ENCODE measurements around the gene MINAR1. TPM values are rescaled to one million over a fixed set of nuclear protein-coding genes. Genes with fewer than 3 reads are reported as not detected.
"Not testable (repeated sequence)": the region's sequence is repeated elsewhere in the genome, so short reads cannot be mapped to it uniquely, and the experiment has no call there.

The MINAR1 gene
- total RNA-seq, 2 donors from 2014 or later = 0.77 to 0.93 TPM

DNA sequence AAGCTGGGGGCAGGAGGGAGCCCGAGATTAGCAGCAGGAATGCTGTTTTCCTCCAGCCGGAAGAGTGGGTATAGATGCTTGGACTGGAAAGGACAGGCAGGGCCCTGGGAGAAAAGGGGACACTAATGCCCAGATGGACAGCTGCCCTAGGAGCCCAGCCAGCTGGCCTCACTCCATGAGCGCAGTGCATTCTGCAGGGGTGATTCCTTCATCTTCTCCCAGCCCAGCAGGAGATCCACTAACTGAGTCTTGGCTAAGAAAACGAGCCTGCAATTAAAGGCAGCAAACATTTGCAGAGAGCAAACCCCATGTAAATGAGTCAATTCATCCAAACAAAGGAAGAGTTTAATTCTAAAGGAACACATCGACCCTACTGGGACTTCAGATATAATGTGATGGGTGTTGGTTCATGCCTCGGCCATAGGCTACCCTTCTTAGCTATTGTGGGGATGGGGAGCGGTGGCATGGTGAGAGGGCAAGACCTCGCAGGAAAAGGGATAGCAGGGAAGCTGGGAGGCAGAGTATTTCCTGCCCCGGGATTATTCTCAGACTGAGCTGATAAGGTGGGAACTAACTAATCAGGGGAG, 13.3 kb upstream of the MINAR1 start:
- Mint-ChIP-seq H3K36me3 (ENCODE audit: low read depth) (no peaks in the 10 kb centered on the region), H3K4me3 (no peak overlapping the region), H3K27me3 (peaks cover 7% of the 10 kb centered on the region), H3K9me3 (no peaks in the 10 kb centered on the region), H3K27ac (no peak overlapping the region), H3K4me1 (no peaks in the 10 kb centered on the region)
- no peak for ATAC-seq (replicated peaks)

DNA sequence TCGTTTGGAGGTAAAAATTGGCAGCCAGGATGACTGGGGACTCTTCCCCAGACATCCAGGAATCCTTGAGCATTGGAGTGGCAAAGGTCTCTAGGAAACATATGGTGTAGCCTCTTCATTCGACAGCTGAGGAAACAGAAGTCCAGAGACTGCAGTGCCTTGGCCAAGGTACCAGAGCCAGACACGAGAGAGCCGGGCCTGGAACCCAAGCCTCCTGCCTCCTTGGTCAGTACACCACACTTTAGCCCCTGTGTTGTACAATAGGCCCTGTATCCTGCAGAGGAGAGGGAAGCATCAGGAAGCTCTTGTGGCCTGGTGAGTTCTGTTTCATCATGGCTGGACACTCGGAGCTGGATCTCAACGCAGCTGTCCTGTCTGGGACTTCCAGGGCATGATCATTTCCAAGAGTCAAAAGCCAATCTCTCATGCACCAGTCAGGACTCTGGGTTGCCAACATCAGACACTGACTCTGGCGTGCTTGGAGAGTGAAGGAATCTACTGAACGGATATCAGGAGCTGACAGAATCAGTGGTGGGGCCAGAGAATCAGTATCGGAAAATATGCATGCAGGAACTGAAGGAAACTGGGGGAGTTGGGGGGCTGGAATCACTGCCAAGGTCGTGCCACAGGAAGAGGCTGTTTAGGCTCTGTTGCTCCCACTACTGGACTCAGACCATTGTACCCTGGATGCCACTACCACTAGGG, 6.4 kb upstream of the MINAR1 start:
- Mint-ChIP-seq H3K4me1 (no peaks in the 10 kb centered on the region), H3K27ac (no peak overlapping the region), H3K36me3 (ENCODE audit: low read depth) (no peaks in the 10 kb centered on the region), H3K27me3 (peaks cover 45% of the 10 kb centered on the region), H3K4me3 (no peak overlapping the region), H3K9me3 (no peaks in the 10 kb centered on the region)
- no peak for ATAC-seq (replicated peaks)

- not testable (repeated sequence) for ATAC-seq (replicated peaks); H3K4me3 Mint-ChIP-seq; H3K36me3 Mint-ChIP-seq (ENCODE audit: low read depth); H3K9me3 Mint-ChIP-seq; H3K27ac Mint-ChIP-seq; H3K4me1 Mint-ChIP-seq
- peaks cover 46% of the 10 kb centered on the region for H3K27me3 Mint-ChIP-seq
Measured at GRCh38 chr15:79426899-79427298, 5.2 kb upstream of the MINAR1 start.

- H3K9me3 Mint-ChIP-seq = no peaks in the 10 kb centered on the region
- no peaks in the 10 kb centered on the region for H3K36me3 Mint-ChIP-seq (ENCODE audit: low read depth)
- H3K4me3 Mint-ChIP-seq = no peak overlapping the region
- H3K27me3 Mint-ChIP-seq = peaks cover 48% of the 10 kb centered on the region
- ATAC-seq (replicated peaks) = no peak
- H3K4me1 Mint-ChIP-seq = no peaks in the 10 kb centered on the region
- no peak overlapping the region for H3K27ac Mint-ChIP-seq
Measured at GRCh38 chr15:79427781-79428598, 4.1 kb upstream of the MINAR1 start.

GRCh38 chr15:79430901-79431635, 1.1 kb upstream of the MINAR1 start:
- Mint-ChIP-seq H3K4me1 (no peaks in the 10 kb centered on the region), H3K27me3 (peaks cover 55% of the 10 kb centered on the region)

GRCh38 chr15:79432345-79433275, 474 bp downstream of the MINAR1 start:
- H3K4me3 Mint-ChIP-seq = no peak overlapping the region

More at GRCh38 chr15:79430901-79431635, 1.1 kb upstream of the MINAR1 start:
- Mint-ChIP-seq H3K9me3 (no peaks in the 10 kb centered on the region), H3K36me3 (ENCODE audit: low read depth) (no peaks in the 10 kb centered on the region), H3K4me3 (peak overlapping the region; percentile 37), H3K27ac (no peak overlapping the region)
- ATAC-seq (replicated peaks) = no peak

DNA sequence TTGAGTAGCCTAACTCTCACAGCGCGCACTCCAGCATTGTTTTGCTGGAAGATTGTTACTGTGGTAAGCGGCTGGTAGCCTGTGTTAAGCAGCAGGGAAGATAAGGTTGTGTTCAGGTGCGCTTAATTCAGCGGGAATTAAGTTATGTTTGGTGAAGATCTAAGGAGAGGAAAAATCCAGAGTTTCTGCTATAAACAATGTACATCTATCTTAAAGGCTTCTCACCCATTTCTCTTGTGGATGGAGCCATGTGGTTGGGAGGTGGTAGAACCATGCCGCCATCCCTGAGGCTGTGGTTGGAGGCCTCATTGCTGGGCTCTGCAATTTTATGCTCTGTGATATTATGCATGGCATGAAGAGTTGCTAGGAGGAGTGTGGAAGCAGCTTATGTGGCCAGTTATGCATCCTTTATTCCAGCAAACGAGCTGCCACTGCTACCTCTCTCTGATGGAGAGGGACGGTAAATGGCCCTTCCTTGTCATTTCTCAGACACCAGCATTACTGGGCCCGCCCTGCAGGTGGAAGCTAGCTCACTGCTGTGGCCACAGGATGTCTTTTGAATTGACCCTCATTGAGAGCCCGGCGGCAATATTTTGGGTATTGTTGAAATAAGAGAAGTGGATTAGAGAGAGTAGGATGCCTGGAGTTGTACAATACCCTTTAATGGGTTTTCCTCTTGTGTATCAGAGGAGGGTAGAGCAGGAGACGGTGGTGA, 1.3 kb downstream of the MINAR1 start:
- Mint-ChIP-seq H3K27me3 (peaks cover 41% of the 10 kb centered on the region), H3K9me3 (no peaks in the 10 kb centered on the region)

More at GRCh38 chr15:79432345-79433275, 474 bp downstream of the MINAR1 start:
- Mint-ChIP-seq H3K27me3 (peaks cover 46% of the 10 kb centered on the region), H3K9me3 (no peaks in the 10 kb centered on the region), H3K36me3 (ENCODE audit: low read depth) (no peaks in the 10 kb centered on the region), H3K4me1 (peaks cover 7% of the 10 kb centered on the region), H3K27ac (no peak overlapping the region)
- ATAC-seq (replicated peaks) = no peak

DNA sequence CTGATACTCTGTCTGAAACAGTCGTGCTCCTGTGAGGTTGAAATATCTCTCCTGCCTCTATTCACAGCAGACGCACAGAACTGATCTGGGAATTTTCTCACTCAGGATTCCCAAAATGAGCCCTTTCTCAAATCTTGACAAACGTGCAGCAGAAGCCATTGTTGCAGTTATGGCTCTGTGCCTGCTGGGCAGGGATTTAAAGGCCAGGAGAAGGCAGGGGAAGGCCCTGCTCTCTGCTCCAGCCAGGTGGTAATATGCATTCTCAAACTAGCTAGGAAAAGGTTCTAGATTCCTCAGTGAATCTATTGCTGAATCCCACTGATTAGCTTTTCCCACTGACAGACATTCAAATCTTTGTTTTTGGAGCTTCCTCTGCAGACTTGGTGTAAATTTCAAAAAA, 2.2 kb downstream of the MINAR1 start:
- Mint-ChIP-seq H3K4me1 (peaks cover 7% of the 10 kb centered on the region), H3K27me3 (peaks cover 33% of the 10 kb centered on the region), H3K36me3 (ENCODE audit: low read depth) (no peaks in the 10 kb centered on the region), H3K4me3 (no peak overlapping the region), H3K9me3 (no peaks in the 10 kb centered on the region), H3K27ac (no peak overlapping the region)
- no peak for ATAC-seq (replicated peaks)

More for the DNA sequence above, 1.3 kb downstream of the MINAR1 start:
- Mint-ChIP-seq H3K27ac (no peak overlapping the region), H3K4me1 (peaks cover 7% of the 10 kb centered on the region), H3K36me3 (ENCODE audit: low read depth) (no peaks in the 10 kb centered on the region), H3K4me3 (no peak overlapping the region)
- ATAC-seq (replicated peaks) = no peak

DNA sequence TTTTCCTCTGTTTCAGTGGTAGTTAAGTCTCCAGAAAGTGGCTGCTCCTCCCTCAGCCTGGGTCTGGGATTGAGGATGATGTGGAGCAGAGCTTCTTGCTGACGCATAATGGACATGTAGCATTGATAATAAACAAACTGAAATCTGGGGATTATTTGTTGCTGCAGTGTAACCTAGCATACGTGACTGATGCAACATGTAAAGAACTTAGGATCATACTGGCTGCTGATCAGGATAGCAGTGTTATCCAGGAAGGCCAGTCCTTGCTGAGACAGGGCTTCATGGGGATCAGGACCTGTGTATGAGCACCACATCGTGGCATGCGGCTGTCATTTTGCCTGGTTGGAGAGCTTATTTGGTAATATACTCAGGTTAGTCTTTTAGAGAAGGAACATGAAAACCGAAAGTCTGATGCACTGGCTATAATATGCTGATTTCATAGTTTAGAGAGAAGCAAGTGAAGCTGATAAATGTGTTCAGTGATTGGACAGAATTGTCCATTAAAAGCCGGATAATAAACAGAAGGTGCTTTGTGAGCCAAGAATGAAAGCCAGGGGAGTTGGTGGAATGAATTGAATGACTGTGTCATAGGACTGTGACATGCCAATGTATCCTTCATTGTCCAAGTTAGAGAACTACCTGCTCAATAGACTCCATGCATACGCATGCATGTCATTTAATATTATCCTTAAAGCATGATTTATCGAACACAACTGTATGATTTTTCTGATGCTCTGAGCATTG, 4.1 kb downstream of the MINAR1 start:
- Mint-ChIP-seq H3K27ac (no peak overlapping the region), H3K4me1 (peaks cover 7% of the 10 kb centered on the region), H3K36me3 (ENCODE audit: low read depth) (no peaks in the 10 kb centered on the region), H3K27me3 (peaks cover 18% of the 10 kb centered on the region), H3K9me3 (no peaks in the 10 kb centered on the region), H3K4me3 (no peak overlapping the region)
- ATAC-seq (replicated peaks) = no peak

- Mint-ChIP-seq H3K27me3 (peaks cover 16% of the 10 kb centered on the region), H3K4me1 (peaks cover 7% of the 10 kb centered on the region), H3K27ac (peak overlapping the region; percentile 20), H3K4me3 (no peak overlapping the region), H3K9me3 (no peaks in the 10 kb centered on the region), H3K36me3 (ENCODE audit: low read depth) (no peaks in the 10 kb centered on the region)
- no peak for ATAC-seq (replicated peaks)
Measured at GRCh38 chr15:79437275-79438000, 5.3 kb downstream of the MINAR1 start.

- Mint-ChIP-seq H3K4me1 (peaks cover 7% of the 10 kb centered on the region), H3K9me3 (no peaks in the 10 kb centered on the region), H3K27me3 (peaks cover 3% of the 10 kb centered on the region), H3K36me3 (ENCODE audit: low read depth) (no peaks in the 10 kb centered on the region), H3K4me3 (no peak overlapping the region), H3K27ac (no peak overlapping the region)
- no peak for ATAC-seq (replicated peaks)
Measured at GRCh38 chr15:79439236-79439635, 7.1 kb downstream of the MINAR1 start.

- peaks cover 2% of the 10 kb centered on the region for H3K27me3 Mint-ChIP-seq
Measured at GRCh38 chr15:79440355-79440908, 8.3 kb downstream of the MINAR1 start.

More at GRCh38 chr15:79440355-79440908, 8.3 kb downstream of the MINAR1 start:
- no peak for ATAC-seq (replicated peaks)
- Mint-ChIP-seq H3K9me3 (no peaks in the 10 kb centered on the region), H3K36me3 (ENCODE audit: low read depth) (no peaks in the 10 kb centered on the region), H3K27ac (no peak overlapping the region), H3K4me1 (peaks cover 7% of the 10 kb centered on the region), H3K4me3 (no peak overlapping the region)
